SK-N-MC (cell line): ENCODE results near the gene SUFU.

Experiments used
- DNase-seq: peaks from one replicate; pipeline ENCODE4 v3.0.0-alpha.2; 2011; ENCODE audit warnings: low read depth, low spot score
- H3K27ac ChIP-seq: fragments of 200-600 bp; sonication (generic); 2 replicates; pipeline ENCODE4 v1.5.1; 2016; ENCODE audit warnings: mixed run types
- H3K36me3 ChIP-seq: fragments of 200-600 bp; sonication (generic); 2 replicates; pipeline ENCODE4 v1.6.1; 2017; ENCODE audit warnings: antibody characterized with exemption, low read length, mixed read lengths; ENCODE audit not compliant: insufficient read depth
- H3K4me3 ChIP-seq: fragments of 200-600 bp; sonication (generic); 2 replicates; pipeline ENCODE4 v1.5.1; 2016
- H3K9ac ChIP-seq: fragments of 200-600 bp; sonication (generic); 2 replicates; pipeline ENCODE4 v1.8.0; 2017; ENCODE audit warnings: mixed run types, mixed read lengths; ENCODE audit not compliant: insufficient read length
- H3K9me3 ChIP-seq: fragments of 200-600 bp; sonication (generic); 2 replicates; pipeline ENCODE4 v1.6.1; 2017; ENCODE audit warnings: low read depth, mild to moderate bottlenecking, antibody characterized with exemption, low read length, moderate library complexity, mixed read lengths
- EZH2 ChIP-seq: fragments of 200-600 bp; sonication (generic); IDR thresholded peaks from one replicate; pipeline ENCODE4 v1.6.1; 2017; ENCODE audit warnings: antibody characterized with exemption
- FOXP2 ChIP-seq: optimal IDR thresholded peaks from 2 replicates; pipeline ENCODE3; 2011; ENCODE audit warnings: mild to moderate bottlenecking, moderate library complexity; ENCODE audit not compliant: insufficient read depth; ENCODE audit errors: extremely low read length, control extremely low read depth
- POLR2AphosphoS5 ChIP-seq: IDR thresholded peaks from 2 replicates; pipeline ENCODE4 v1.6.1; 2012; ENCODE audit warnings: mild to moderate bottlenecking, low read depth, low read length, borderline replicate concordance

The SUFU gene

DNA sequence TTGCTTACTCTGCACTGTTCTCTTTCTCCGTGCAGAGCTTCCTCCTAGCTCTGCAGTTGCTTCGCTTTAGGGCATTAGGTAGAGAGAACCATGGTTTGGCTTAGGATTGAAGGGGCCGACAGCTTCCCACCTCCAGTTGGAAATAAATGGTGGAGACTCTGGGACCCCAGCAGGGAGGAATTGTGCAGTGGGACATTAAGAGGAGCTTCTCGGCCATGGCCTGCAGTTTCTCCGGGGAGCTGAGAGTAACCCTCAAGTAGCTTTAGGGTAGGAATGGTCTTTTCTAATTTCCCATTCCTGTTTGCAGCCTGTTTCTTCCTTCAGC is 1.2 kb downstream of the SUFU start:
- no peak for DNase-seq
- Histone ChIP-seq H3K4me3 (peak overlapping the region; percentile 83), H3K27ac (0 out of 2 replicates have a peak overlapping the region, but pooled peaks have one; percentile 31), H3K36me3 (peaks cover 8% of the 10 kb centered on the region; the same call in 1 of the 2 replicates), H3K9ac (peak overlapping the region; percentile 79), H3K9me3 (no peaks in the 10 kb centered on the region)
- no peak for TF ChIP-seq EZH2
- TF ChIP-seq POLR2AphosphoS5, result no peak
- no peak for TF ChIP-seq FOXP2

GRCh38 chr10:102505462-102506115 is 1.8 kb downstream of the SUFU start:
- Histone ChIP-seq H3K27ac (no peak overlapping the region), H3K9ac (no peak overlapping the region), H3K4me3 (peak overlapping the region; percentile 83), H3K36me3 (peaks cover 8% of the 10 kb centered on the region; the same call in 1 of the 2 replicates), H3K9me3 (no peaks in the 10 kb centered on the region)
- TF ChIP-seq POLR2AphosphoS5, result no peak
- no peak for TF ChIP-seq EZH2
- TF ChIP-seq FOXP2, result no peak
- no peak for DNase-seq

DNA sequence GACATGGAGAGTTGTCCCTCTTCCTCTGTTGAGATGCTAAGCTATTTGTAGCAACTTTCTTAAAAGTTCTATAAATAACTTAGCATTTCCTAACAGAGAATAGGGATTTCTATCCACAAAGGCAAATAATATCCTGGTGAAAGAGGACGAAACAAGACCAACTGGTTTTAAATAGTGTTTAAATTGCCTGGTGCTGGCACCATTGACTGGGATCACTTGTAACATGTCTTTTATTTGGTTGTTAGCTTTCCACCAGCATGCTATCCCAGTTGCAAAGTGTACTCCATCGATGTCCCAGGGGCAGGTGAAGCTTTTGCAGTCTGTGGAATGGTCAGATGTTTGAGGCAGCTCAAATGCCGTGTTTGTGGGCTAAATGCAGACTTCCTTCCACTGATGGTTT is 3.7 kb downstream of the SUFU start:
- no peaks in the 10 kb centered on the region for H3K9me3 ChIP-seq
- TF ChIP-seq FOXP2 (no peak), EZH2 (no peak), POLR2AphosphoS5 (no peak)
- no peak for DNase-seq
- no peak overlapping the region for H3K4me3 ChIP-seq
- no peak overlapping the region for H3K9ac ChIP-seq
- H3K36me3 ChIP-seq, result peaks cover 17% of the 10 kb centered on the region; the same call in 1 of the 2 replicates
- no peak overlapping the region for H3K27ac ChIP-seq

DNA sequence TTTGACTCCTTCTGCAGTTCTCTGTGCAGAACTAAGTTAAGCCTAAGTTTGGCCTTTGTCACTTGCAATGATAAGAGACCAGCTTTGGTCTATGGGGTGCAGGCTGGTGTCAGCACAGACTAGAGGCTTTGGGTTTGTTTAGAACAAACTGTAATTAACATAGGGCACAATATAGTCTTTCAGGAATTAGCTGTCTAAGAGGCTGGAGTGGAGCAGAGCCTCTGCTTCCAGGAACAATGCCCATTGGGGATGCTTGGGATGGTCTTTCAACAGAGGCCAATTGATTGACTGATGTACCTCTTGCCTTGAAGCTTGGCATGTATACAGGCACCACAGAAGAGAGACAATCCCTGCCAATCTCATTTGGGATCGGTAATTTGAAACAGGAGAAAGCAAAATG is 4.7 kb downstream of the SUFU start:
- no peak for DNase-seq
- Histone ChIP-seq H3K9me3 (no peaks in the 10 kb centered on the region), H3K9ac (no peak overlapping the region), H3K36me3 (peaks cover 18% of the 10 kb centered on the region; the same call in 1 of the 2 replicates), H3K27ac (no peak overlapping the region), H3K4me3 (no peak overlapping the region)
- TF ChIP-seq POLR2AphosphoS5 (no peak), FOXP2 (no peak), EZH2 (no peak)

GRCh38 chr10:102509387-102509786 is 5.6 kb downstream of the SUFU start:
- TF ChIP-seq POLR2AphosphoS5, result no peak
- no peak for TF ChIP-seq EZH2
- TF ChIP-seq FOXP2, result no peak
- H3K9me3 ChIP-seq, result no peaks in the 10 kb centered on the region
- no peak overlapping the region for H3K27ac ChIP-seq
- peaks cover 18% of the 10 kb centered on the region; the same call in 1 of the 2 replicates for H3K36me3 ChIP-seq
- no peak for DNase-seq
- H3K9ac ChIP-seq, result no peak overlapping the region
- H3K4me3 ChIP-seq, result no peak overlapping the region

DNA sequence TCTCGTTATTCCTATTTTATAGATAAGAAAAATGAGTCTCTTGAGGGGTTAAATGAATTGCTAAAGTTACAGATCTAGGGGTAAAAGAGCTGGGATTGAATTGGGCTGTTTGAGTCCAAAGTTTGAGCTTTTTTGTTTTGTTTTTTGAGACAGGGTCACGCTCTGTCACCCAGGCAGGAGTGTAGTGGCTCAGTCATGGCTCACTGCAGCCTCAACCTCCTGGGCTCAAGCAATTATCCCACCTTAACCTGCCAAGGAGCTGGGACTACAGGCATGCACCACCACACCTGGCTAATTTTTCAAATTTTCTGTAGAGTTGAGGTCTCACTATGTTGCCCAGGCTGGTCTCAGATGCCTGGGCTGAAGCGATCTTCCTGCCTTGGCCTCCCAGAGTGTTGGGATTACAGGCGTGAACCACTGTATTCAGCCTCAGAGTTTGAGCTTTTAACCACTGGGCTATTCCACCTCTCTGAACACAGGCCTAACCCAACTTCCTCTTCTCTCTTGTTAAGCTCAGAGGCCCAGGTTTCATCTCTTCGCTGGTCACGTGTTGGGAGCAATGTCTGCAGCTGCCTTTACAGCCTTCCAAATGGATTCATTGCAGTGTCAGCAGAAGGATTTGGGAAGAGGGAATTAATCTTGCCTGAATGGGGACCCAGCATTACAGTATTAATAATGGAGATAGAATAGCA is 8.0 kb downstream of the SUFU start:
- Histone ChIP-seq H3K9ac (no peak overlapping the region), H3K4me3 (no peak overlapping the region), H3K9me3 (no peaks in the 10 kb centered on the region), H3K27ac (no peak overlapping the region), H3K36me3 (peaks cover 18% of the 10 kb centered on the region; the same call in 1 of the 2 replicates)
- no peak for DNase-seq
- TF ChIP-seq FOXP2, result no peak
- no peak for TF ChIP-seq POLR2AphosphoS5
- no peak for TF ChIP-seq EZH2

- Histone ChIP-seq H3K27ac (no peak overlapping the region), H3K9me3 (no peaks in the 10 kb centered on the region), H3K36me3 (peaks cover 10% of the 10 kb centered on the region; the same call in 1 of the 2 replicates), H3K9ac (no peak overlapping the region), H3K4me3 (no peak overlapping the region)
- no peak for TF ChIP-seq POLR2AphosphoS5
- no peak for TF ChIP-seq EZH2
- TF ChIP-seq FOXP2, result no peak
- DNase-seq, result no peak
Observed at GRCh38 chr10:102514487-102515311, 10.9 kb downstream of the SUFU start.

GRCh38 chr10:102515724-102516123 is 12.0 kb downstream of the SUFU start:
- DNase-seq, result no peak
- TF ChIP-seq FOXP2 (no peak), POLR2AphosphoS5 (no peak), EZH2 (no peak)
- Histone ChIP-seq H3K4me3 (no peak overlapping the region), H3K27ac (no peak overlapping the region), H3K9ac (no peak overlapping the region), H3K36me3 (peaks cover 10% of the 10 kb centered on the region; the same call in 1 of the 2 replicates), H3K9me3 (no peaks in the 10 kb centered on the region)
